ENCODE data around the gene RNF225.

DNA sequence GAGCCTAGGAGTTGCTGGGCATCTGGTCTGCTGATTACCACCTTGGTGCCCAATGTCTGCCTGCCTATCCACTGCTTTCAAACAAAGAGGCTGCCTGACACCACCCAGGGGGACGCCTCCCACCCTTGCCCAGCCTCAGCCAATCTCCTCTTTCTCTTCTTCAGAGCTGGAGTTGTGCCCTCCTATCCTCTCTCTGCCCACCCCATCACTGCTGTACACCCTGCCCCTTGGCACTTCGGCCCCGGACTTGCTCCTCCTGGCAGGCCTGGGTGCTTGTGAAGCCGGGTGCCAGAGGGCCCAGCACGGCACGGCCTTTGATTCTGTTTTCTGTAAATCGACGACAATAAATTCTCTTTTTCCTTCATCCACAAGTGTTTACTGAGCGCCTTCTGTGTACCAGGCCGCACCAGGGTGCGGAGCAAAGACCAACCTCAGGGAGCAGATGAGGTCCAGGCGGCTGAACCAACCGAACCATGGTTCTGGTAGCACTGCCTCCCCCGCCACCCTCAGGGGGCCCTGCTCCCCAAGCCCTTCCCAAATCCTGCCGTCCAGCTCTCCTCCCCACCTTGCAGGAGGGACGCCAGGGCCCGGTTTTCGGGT, 5.0 kb downstream of the RNF225 start:
- no peak for TF ChIP-seq POLR2A (IDR thresholded peaks at IDR 0.05)
- TF ChIP-seq, protein P1, sequence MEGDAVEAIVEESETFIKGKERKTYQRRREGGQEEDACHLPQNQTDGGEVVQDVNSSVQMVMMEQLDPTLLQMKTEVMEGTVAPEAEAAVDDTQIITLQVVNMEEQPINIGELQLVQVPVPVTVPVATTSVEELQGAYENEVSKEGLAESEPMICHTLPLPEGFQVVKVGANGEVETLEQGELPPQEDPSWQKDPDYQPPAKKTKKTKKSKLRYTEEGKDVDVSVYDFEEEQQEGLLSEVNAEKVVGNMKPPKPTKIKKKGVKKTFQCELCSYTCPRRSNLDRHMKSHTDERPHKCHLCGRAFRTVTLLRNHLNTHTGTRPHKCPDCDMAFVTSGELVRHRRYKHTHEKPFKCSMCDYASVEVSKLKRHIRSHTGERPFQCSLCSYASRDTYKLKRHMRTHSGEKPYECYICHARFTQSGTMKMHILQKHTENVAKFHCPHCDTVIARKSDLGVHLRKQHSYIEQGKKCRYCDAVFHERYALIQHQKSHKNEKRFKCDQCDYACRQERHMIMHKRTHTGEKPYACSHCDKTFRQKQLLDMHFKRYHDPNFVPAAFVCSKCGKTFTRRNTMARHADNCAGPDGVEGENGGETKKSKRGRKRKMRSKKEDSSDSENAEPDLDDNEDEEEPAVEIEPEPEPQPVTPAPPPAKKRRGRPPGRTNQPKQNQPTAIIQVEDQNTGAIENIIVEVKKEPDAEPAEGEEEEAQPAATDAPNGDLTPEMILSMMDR (IDR thresholded peaks at IDR 0.05): no peak
